ENCODE results near the gene RASSF4. TPM values are rescaled to one million over a fixed set of nuclear protein-coding genes. Genes with fewer than 3 reads are reported as not detected.

The RASSF4 gene
- total RNA-seq, 1 experiment from 2014 or later: not detected

DNA sequence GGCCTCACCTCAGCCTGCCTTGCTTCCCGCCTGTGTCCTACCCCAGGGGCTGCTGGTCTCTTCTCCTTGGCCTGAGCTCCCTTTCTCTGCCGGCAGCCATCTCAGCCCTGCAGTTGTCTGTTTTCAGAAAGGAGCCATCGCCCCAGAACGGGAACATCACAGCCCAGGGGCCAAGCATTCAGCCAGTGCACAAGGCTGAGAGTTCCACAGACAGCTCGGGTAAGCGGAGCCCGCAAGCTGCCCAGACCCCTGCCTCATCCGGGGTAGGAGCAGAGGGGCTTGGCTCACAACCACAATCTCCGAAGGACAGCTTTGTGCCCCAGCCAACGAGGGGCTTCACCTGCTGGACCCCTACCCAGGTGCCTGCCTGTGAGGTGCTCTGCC is 24.3 kb downstream of the RASSF4 start:
- no TSS peak for BruUV-seq (replicated peaks)
- CTCF ChIA-PET: interaction anchor here (0.6 kb wide), 1 partner anchor 11 kb away, joined by 3 read pairs; no protein-coding TSS in a partner anchor
- no peaks in the 10 kb centered on the region for H3K27me3 Mint-ChIP-seq (ENCODE audit: insufficient read depth, unreplicated experiment)
- H3K4me3 Mint-ChIP-seq (ENCODE audit: unreplicated experiment): no peak overlapping the region
- peaks cover 24% of the 10 kb centered on the region for H3K4me1 Mint-ChIP-seq (ENCODE audit: insufficient read depth, unreplicated experiment)
- POLR2A ChIA-PET: interaction anchor here (0.6 kb wide), 1 partner anchor 113 kb away, joined by 3 read pairs; no protein-coding TSS in a partner anchor
- peaks cover 6% of the 10 kb centered on the region for H3K36me3 Mint-ChIP-seq (ENCODE audit: insufficient read depth, unreplicated experiment)
- intact Hi-C loops (cut with micrococcal nuclease): no loop called here
- TF ChIP-seq CTCF (IDR thresholded peaks at IDR 0.05; ENCODE audit: unreplicated experiment): no peak
- no peaks in the 10 kb centered on the region for H3K9me3 Mint-ChIP-seq (ENCODE audit: unreplicated experiment)
- no peak for DNase-seq (ENCODE audit: unreplicated experiment)
- H3K27ac Mint-ChIP-seq (ENCODE audit: low read depth, unreplicated experiment): no peak overlapping the region

- intact Hi-C loops (cut with micrococcal nuclease): no loop called here
- BruUV-seq (replicated peaks): no TSS peak
- Mint-ChIP-seq H3K36me3 (ENCODE audit: insufficient read depth, unreplicated experiment) (no peaks in the 10 kb centered on the region), H3K9me3 (ENCODE audit: unreplicated experiment) (no peaks in the 10 kb centered on the region), H3K4me3 (ENCODE audit: unreplicated experiment) (no peak overlapping the region), H3K27ac (ENCODE audit: low read depth, unreplicated experiment) (no peak overlapping the region), H3K4me1 (ENCODE audit: insufficient read depth, unreplicated experiment) (peaks cover 18% of the 10 kb centered on the region), H3K27me3 (ENCODE audit: insufficient read depth, unreplicated experiment) (no peaks in the 10 kb centered on the region)
- no peak for DNase-seq (ENCODE audit: unreplicated experiment)
- no peak for TF ChIP-seq CTCF (IDR thresholded peaks at IDR 0.05; ENCODE audit: unreplicated experiment)
- CTCF ChIA-PET: interaction anchor here (0.8 kb wide), 1 partner anchor 283 kb away, joined by 4 read pairs; no protein-coding TSS in a partner anchor
- POLR2A ChIA-PET: no interaction called here
These were observed 25.1 kb downstream of the RASSF4 start for GRCh38 chr10:44984671-44985101.

- peaks cover 18% of the 10 kb centered on the region for H3K4me1 Mint-ChIP-seq (ENCODE audit: insufficient read depth, unreplicated experiment)
- H3K4me3 Mint-ChIP-seq (ENCODE audit: unreplicated experiment): no peak overlapping the region
- H3K27me3 Mint-ChIP-seq (ENCODE audit: insufficient read depth, unreplicated experiment): no peaks in the 10 kb centered on the region
- BruUV-seq (replicated peaks): no TSS peak
- no peak overlapping the region for H3K27ac Mint-ChIP-seq (ENCODE audit: low read depth, unreplicated experiment)
- no peak for TF ChIP-seq CTCF (IDR thresholded peaks at IDR 0.05; ENCODE audit: unreplicated experiment)
- DNase-seq (ENCODE audit: unreplicated experiment): no peak
- POLR2A ChIA-PET: no interaction called here
- H3K9me3 Mint-ChIP-seq (ENCODE audit: unreplicated experiment): no peaks in the 10 kb centered on the region
- no peaks in the 10 kb centered on the region for H3K36me3 Mint-ChIP-seq (ENCODE audit: insufficient read depth, unreplicated experiment)
- CTCF ChIA-PET: interaction anchor here (0.6 kb wide), 1 partner anchor 1014 kb away, joined by 3 read pairs; no protein-coding TSS in a partner anchor
- intact Hi-C loops (cut with micrococcal nuclease): no loop called here
These were observed 25.6 kb downstream of the RASSF4 start for GRCh38 chr10:44985175-44985681.

DNA sequence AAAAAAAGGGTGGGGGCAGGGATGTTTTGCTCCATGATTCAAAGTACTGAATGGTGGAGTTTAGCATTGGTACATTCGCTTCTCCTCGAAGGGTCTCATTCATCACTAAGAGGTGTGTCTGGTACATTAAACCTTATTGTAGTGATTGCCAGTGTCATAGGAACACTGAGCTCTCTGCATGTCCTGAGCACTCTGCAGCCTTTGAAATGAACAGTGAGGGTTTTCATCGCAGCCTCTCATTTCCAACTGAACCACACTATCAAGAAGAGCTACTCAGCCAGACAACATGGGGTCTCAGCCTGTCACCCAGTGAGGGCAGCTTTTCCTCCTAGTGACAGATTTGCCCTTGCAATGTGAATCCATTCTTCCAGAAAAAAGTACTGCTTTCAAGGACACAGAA is 26.6 kb downstream of the RASSF4 start:
- CTCF ChIA-PET: interaction anchor here (0.5 to 0.9 kb wide), 2 partner anchors 12 to 110 kb away, joined by 3 read pairs; no protein-coding TSS in a partner anchor
- Mint-ChIP-seq H3K27ac (ENCODE audit: low read depth, unreplicated experiment) (no peak overlapping the region), H3K27me3 (ENCODE audit: insufficient read depth, unreplicated experiment) (no peaks in the 10 kb centered on the region), H3K9me3 (ENCODE audit: unreplicated experiment) (no peaks in the 10 kb centered on the region), H3K4me3 (ENCODE audit: unreplicated experiment) (no peak overlapping the region), H3K36me3 (ENCODE audit: insufficient read depth, unreplicated experiment) (no peaks in the 10 kb centered on the region), H3K4me1 (ENCODE audit: insufficient read depth, unreplicated experiment) (peaks cover 9% of the 10 kb centered on the region)
- no TSS peak for BruUV-seq (replicated peaks)
- DNase-seq (ENCODE audit: unreplicated experiment): no peak
- TF ChIP-seq CTCF (IDR thresholded peaks at IDR 0.05; ENCODE audit: unreplicated experiment): no peak
- intact Hi-C loops (cut with micrococcal nuclease): no loop called here
- POLR2A ChIA-PET: no interaction called here
